ENCODE results near the gene PPM1J.
A peak's percentile ranks its signal among the peaks of the same experiment; 100 is the strongest.
"Not testable (repeated sequence)": the region's sequence is repeated elsewhere in the genome, so short reads cannot be mapped to it uniquely, and the experiment has no call there.

PPM1J gene

DNA sequence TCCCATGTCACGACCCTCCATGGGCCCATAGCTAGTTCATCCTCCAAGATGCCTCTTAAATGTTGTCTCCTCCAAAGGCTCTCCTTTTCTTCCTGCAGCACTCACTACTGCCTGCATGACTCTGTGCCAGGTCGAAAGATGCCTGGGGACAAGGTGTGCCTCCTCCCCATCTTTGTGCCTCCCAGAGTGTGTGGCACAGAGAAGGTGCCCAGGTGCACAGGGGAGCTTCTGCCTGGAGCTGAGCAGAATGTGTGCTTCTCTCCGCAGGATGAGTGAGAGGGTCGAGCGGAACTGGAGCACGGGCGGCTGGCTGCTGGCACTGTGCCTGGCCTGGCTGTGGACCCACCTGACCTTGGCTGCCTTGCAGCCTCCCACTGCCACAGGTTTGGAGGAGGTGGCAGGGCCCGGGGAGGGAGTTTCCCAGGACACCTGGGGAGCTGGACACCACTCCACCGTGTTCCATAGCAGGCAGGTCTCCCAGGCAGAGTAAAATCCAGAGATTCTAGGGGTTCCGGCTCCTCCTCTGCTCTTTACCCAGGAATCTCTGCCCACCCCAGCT is 6.9 kb upstream of the PPM1J start:
- DNase-seq: no peak

DNA sequence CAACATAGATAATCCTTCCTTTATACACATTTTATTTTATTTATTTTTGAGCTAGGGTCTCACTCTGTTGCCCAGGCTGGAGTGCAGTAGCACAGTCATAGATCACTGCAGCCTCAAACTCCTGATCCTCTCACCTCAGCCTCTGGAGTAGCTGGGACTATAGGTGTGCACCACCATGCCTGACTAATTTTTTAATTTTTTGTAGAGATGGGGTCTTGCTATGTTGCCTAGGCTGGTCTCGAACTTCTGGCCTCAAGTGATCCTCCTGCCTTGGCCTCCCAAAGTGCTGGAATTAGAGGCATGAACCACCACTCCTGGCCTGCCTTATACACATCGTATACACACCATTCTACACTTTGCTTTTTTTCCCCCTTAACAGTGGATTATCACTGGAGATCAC is 6.2 kb upstream of the PPM1J start:
- DNase-seq: not testable (repeated sequence)

DNA sequence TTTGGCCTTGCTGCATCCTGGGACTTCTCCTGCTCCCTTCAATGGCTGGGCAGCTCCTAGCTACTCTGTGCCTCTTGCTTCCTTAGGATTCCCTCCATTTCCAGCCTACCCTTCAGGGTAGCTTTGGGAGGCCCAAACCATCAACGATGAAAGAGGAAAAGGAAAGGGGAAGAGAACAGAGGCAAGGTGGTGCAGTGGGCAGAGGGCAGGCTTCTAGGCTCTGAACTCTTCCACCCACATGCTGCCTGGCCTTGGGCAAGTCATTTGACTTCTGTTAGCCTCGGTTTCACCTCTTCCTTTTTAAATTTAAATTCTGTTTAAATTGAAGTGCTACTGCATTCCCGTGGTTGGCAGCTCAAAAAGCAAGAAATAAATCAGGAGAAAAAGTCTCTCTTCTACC is 5.7 kb upstream of the PPM1J start:
- no peak for DNase-seq

DNA sequence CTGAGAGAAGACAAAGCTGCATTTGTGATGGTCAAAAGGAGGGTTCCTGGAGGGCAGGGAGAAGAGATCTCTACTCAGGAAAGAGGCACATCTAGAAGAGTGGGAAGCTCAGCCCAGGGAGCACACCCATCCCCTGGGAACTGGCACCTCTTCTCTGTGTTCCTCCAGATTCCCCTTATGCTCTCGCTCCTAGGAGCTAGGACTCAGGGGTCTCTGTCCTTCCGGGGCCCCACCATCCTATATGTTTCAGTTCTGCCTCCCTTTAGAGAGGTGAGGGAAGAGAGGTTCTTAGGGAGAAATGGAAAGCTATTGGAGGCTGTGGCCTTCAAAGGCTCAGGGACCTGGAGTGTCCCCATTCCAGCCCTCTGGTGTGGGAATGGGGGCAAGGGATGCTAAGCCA is 4.6 kb upstream of the PPM1J start:
- DNase-seq: no peak

DNA sequence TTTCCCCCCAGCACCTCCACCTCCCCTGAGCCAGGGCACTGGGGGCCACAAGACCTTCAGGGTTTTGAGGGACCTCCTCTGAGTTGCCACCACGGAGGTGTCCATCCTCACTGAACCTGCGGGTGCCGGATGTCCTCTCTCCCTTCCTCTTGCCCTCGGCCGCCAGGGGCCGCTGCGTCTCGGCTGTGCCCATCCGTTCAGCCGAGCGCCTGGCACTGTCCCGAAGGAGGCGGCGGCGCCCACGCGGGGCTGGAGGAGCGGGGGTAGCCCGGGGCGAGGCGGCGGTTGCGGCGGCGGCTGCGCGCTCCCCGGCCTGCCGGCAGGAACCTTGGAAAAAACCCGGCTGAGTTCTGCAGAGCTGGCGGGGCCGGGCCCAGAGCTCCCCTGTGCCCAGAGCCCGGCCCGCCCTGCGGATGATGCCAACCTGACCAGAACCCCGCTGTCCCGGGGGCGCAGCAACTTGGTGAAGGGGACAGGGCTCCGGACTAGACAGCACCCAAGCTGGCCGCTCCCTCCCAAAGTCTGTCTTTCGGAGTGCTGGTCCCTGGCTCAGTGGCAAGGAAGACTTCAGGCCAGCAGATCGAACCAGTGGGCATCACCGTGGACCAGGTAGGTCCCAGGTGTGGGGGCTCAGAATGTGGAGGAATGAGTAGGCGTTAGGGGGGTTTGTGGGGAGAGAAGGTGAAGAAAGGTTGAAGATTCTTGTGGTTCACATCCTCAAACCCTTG is 3.7 kb upstream of the PPM1J start:
- DNase-seq: peak; percentile 65

DNA sequence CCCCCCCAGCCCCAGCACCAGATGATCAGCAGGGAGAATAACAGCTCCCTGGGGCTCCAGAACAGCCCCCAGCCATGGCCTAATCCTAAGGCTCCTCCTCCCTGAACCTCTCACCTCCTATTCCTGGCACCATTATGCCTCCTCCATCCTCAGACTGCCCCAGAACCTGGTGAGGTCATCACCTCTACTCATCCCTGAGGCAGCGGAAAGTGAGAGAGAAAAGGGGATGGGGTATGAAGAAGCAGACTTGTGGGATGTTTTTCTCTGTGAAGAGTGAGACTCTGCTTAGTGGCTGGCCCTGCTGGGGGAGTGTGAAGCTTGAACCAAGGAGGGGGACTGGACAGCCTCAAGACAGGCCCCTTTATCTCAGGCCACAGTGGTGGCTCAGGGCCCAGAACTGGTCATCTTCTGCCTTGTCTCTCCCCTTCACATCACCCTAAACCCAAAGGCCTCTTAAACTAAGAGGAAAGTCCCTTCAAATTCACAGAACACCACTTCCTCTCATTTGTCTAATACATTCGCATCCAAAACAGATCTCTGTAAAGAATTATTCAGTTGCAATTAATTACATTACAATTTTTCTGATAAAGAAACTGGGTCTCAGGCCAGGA is 2.2 kb upstream of the PPM1J start:
- DNase-seq: no peak

DNA sequence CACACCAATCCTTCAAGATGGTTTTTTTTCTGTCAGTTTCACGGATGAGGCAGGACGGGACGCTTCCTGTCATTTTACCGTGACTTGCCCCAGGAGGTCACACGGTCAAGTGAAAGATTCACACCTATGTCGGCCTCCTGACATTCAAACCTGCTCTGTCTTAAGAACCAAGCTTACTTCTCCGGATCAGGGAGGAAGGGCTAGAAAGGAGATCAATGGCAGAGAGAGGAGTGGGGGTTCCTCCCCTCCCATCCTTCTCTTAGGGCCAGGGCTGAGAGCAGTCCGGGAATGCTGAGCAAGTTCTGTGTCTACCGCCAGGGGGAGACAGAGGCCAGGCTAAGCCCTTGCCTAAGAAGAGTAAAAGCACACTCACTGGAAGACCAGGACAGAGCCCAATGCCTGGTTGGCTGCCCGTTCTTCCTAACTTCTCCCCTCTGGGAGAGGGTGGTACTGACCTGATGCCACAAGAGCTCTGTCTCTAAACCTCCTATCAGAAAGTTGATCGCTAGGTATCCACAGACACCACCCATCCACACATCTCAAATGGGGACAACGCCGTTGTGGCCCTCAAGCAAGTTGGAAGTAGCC is 1.1 kb upstream of the PPM1J start:
- DNase-seq: peak; percentile 75 to 76

DNA sequence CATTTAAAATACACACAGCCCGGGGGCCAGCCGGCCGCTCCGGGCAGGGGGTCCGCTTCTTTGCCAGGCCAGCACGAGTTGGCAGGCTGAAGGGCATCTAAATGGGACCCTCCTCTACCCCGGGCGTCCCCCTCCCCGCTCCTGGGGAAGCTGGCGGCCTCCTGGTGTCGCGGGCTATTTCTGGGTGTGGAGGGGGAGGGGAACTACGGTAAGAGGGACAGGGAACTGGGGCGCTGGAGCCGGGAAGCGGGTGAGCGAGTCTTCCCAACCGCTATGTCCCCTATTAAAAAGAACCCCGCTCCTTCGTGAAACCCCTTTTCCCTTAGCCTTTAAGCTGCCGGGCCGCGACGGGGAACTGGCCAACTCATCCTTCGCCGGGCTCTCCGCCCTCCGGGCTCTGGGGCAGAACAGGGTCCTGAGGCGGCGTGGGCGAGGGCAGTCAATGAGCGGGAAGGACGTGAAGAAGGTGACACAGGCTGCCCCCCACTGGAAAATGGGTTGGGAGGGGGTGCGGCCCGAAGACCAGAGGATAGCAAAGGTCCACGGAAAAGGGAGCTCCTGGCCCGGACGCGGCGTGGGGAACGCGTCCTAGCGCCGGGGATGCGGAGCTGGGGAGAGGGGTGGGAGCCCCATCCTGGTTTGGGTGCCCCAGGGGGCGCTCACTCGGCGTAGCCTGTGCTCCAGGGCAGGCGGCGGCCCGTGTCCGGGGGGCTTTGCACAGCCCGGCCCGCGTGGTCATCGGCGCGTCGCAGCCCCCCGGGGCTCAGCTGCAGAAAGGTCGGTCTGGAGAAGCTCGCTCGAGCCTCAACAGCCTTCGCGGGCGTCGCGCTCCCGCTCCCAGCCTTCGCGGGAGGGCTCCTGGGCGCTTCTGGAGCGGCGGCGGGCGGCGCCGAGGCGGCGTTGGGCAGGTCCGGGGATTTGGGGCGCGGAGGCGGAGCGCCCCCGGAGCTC is 544 bp downstream of the PPM1J start:
- DNase-seq: no peak

DNA sequence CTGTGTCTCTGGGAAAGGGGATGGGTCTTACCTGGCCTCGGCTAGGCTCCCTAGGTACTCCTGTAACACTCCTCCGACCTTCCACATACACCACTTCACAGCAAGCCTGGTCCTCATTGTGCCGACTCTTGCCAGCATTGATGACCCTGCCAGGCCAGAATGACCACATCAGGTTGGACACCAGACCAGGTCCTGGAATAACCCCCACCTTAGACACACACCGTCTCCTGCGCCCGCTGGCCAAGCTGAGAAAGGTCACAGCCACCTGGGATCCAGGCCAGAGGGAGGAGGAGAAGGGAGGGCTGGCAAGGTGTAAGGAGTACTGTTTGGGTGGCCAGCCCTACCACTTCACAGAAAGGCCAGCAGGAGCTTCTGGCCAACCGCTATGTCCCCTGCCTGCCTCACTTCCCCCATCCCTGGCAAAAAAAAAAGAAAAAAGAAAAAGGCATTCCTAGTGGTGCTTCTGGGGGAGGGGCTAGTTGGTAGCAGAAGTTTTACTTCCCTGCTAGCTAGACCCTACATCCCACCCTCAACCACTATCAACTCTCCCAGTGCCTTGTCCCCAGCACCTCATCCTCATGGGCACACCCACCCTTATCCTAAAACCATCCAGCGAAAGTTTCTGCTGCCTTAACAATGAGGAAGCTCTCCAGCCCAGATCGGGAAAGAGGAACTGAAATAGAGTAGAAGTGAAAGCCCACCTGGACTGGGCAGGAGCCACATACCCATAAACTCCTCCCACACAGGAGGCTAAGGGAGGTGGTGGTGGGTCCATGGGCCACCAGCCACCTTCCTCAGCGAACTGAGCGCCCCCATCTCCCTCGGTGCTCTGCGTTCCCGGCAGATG is 1.4 kb downstream of the PPM1J start:
- no peak for DNase-seq

DNA sequence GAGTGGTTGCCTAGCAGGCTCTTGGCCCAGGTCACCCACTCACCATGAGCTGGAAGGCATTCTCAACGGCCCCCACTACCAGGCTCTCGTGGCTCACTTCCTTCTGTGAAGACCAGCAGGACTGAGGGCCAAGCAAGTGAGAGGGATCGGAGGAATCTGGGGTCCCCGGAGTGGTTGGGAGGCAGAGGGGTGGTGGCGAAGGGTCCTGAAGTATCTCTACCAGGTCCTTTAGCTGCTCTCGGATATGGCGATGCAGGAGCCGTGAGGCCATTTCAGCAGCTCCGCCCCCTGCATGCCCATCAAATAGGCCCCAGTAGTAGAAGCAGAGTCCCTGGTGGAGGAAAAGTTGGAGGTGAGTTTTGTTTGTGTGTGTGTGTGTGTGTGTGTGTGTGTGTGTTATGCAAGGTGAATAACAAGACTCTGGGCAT is 2.4 kb downstream of the PPM1J start:
- DNase-seq: no peak

DNA sequence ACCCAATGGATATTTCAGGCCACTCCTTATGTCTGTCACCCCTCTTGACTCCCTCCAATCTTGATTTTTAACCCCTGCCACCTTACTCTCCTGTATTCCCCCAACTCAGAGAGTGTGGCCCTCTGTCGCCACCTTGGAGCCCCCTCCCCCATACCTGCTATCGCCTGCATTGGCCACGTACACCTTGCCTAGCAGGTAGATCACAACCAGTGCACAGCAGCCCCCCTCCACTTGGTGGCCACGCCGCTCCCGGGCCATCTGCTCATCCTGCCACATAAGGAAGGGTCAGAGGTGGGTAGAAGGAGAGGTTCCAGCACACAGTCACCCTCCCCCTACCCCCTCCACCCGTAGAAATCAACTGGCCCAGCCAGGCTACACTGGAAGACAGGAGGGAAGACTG is 2.9 kb downstream of the PPM1J start:
- no peak for DNase-seq

DNA sequence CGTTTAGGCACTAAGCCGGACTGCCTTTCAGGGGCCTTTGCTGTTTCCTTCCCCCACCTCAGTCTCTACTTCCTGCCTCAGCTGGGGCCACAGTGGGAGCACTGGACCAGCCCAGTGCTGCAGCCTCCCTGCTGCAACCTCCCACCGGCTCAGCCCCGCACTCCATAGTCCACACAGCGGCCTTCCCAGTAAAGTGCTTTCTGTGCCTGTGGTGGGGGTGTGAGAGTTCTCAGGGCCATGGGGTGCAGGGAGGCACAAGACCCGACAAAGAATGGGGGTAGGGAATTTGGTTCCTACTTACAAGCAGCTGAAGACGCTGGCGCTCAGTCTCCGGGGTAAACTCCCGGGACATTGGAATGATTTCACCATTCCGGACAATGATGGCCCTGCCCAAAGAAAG is 3.5 kb downstream of the PPM1J start:
- DNase-seq: no peak

DNA sequence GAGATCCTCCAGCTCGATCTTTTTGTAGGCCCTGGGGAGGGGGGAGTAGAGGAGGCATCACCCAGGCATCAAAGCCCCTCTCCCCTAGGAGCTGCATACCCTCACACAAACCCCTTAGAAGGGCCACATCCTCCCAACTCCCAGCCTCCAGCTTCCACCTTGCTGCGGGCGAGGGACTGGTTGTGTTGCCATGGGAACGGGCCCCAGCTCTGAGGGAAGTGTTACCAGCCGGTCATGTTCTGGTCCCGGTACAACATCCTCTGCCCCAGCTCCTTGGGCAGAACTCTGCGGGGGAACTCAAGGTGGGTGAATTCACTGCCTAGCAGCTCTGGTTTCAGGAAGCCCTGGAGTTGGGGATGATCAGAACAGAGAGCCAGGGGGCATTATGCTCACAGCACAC is 4.1 kb downstream of the PPM1J start:
- no peak for DNase-seq

DNA sequence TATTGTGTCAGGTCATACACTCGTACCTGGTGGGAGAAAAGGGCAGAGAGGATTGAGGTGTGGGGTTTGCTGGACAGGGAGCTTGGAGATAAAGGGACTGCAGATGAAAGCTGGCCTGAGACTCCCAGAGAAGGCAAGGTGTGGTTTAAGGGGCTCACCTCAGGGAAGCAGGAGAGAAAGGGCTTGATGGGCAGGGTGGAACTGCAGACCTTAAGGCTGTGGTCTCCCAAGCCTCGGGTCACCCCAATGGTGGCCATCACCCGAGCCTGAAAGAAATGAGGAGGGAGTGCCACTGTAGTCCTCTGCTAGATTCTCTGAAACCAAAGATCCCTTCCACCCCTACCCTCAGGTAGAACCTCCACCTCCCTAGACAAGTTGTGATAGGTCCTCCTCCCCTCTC is 4.5 kb downstream of the PPM1J start:
- no peak for DNase-seq

DNA sequence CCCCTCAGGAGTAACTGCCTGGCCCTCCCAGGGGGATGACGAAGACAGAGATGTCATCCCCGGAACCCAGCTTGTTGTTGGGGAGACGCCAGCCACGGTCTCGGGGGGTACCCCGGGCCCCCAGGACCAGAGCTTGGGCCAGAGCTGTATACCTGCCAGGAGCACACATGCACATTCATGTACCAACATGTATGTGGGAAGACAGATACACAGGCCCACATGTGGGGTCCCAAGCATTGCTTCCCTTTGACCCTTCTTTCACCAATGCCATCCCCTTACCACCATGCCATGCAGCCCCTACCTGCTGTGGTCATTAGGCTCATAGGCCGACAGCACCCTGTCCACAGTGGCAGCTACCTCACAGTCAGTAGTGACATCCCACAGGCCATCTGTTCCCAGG is 5.0 kb downstream of the PPM1J start:
- no peak for DNase-seq

DNA sequence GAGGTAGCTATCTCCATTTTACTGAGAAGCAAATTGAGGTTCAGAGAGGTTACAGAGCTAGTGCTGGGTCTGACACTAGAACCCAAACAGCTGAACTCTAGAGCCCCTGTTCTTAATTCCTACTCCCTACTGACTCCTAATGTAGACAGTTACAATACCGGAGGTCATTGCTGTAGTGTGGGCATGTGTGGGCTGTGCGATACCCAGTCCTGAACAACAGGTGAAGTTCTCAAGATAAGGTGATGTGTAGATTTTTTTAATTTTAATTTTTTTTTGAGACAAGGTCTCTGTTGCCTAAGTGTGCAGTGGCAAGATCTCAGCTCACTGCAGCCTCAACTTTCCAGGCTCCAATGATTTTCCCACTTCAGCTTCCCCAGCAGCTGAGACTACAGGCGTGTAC is 6.6 kb downstream of the PPM1J start:
- no peak for DNase-seq

DNA sequence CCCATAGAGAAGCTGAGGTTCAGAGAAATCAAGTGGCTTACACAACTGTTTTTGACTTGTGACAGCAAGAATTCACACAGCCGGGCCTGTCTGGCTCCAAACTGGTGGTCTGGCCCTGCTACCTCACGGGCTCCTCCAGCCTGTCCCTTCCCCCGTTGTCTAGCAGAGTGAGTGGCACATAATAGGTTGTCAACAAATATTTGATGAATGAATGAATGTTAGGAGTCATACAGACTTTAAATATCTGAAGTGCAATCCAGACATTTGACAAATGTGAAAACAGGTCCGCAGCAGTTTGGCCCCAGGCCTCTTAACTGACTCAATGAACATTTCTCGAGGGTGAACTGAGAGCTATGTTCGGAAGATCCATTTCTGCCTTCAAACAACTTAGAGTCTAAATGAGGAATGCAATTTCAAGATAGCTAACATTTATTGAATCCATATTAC is 7.1 kb downstream of the PPM1J start:
- no peak for DNase-seq

DNA sequence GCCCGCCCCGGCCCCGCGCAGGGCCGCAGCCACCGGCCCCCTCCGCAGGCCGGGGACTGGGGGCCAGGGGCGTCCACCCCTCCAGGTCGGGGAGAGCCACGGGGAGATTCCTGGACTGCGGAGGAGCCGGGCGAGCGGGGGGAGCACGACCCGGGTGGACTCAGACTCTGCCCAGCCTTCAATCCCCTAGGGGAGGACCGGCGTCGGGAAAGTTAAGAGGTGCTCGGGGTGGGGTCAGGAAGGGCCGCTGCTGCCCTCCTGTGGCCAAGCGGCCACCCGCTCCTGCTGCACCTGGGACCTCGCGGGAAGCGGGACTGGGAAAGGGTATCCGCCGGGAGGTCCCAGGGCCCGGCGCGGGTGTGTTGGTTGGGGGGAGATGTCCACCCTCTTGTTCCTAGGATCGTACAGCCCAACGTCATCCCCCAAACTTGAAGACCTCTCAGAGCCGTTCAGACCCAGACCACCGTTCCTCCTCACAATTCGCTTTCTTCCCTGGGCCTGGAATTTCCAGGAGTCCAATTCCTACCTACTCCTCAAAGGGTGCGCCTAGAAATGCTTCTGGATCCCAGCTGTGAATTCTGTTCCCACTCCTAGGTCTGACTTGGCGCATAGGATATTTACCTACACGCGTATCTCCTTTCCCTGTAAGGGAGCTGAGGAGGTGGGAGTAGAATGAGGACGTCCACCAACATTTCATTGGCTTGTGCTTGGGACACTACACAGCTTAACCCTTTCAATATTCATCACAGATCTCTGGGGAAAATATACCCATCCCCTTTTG is 7.7 kb downstream of the PPM1J start:
- peak; percentile 36 to 54 for DNase-seq

DNA sequence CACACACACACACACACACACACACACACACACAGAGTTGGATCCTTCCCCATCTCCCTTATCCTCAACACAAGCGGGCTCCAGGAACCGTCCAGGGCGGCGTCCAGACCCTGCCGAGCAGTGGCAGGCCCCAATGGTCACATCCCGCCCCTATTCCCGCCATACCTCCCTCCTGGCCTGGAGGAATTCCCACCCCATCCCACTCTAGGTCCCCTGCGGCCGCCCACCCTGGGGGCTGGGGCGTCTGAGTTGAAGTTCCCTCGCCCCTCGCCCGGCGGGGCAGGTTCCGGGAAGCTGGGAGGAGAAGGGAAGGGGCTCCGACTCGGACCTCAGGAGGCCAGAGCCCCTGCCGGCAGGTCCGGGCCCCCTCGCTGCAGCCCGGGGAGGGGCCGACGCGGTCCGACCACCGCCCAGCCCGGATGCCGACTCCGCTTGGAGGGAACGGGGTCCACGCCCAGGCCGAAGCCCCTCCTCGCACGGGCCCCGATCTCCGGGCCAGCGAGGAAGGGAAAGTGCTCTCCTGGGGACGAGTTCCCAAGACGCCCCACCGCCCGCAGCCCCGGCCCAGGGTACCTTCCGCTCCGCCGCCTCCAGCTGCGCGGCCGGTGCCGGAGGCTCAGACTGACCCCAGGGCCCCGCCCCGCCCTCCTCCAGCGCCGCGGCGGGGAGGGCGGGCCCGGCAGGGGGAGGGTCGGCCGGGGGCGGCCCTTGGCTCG is 8.5 kb downstream of the PPM1J start, which contains the start of gene RHOC:
Gene RHOC (minus strand): TSS at position 623 of the 716 bp plus-strand sequence. CDS start 3,328 bp downstream, outside the sequence.
- no peak for DNase-seq

DNA sequence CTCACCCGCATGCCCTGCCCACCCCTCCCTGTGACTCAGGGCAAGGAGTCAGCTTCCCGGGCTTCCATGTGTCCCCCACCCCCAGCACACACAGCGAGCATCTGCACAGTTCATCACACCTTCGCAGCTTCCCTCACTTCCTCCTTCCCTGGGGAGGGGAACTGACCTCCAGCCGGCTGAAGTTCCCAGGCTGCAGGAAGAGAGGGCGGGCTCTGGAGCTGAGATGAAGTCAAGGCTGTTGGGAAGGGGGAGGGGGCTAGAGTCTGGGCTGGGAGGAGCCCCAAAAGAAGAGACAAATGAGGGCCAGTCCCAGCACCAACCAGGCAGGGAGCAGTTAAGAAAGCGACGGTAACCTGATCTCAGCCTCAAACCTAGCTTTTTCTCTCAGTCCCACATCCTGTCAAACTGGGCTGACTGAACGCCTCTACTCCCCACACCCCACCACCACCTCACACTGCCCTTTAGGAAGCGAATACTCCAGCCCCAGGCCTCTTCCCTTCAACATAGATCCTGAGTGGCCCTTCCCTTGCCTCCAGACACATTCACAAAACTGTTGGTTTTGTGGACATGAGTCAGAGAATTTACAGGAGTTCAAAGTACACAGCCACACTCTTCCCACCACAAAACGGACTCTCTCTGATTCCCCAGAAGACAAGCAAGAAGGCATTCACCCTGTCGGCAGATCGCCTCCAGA is 10.1 kb downstream of the PPM1J start:
- no peak for DNase-seq
